Measurements from ENCODE around the gene DNAJC24. TPM values are rescaled to one million over a fixed set of nuclear protein-coding genes. Genes with fewer than 3 reads are reported as not detected.

The DNAJC24 gene
- total and polyA plus RNA-seq, 2 of the 4 experiments (the other 2 are of a cell fraction): 8.2 to 8.9 TPM

GRCh38 chr11:31375879-31376278, 6.2 kb downstream of the DNAJC24 start:
- ATAC-seq (ENCODE audit: low read depth) (no peak), DNase-seq (no peak)
- no peak overlapping the region for H2AK5ac ChIP-seq (ENCODE audit: low read depth, low read length)
- ChIA-PET POLR2A (ENCODE audit: unreplicated experiment) (no interaction called here), CTCF (no interaction called here)
- H2BK5ac ChIP-seq (ENCODE audit: low read depth, low read length, poor library complexity, severe bottlenecking): no peak overlapping the region
- H3K23ac ChIP-seq (ENCODE audit: low read depth, low read length): no peak overlapping the region
- H3K27ac ChIP-seq (ENCODE audit: insufficient read depth, low read length): no peak overlapping the region
- H3K9ac ChIP-seq (ENCODE audit: low read depth, low read length): no peak overlapping the region
- intact Hi-C loops (cut with micrococcal nuclease): no loop called here
- no peaks in the 10 kb centered on the region for H3K27me3 ChIP-seq (ENCODE audit: control insufficient read depth, insufficient read depth, low read length)
- no peaks in the 10 kb centered on the region for H3K4me1 ChIP-seq (ENCODE audit: control insufficient read depth, insufficient read depth, low read length)
- H2BK20ac ChIP-seq (ENCODE audit: low read depth, low read length): no peak overlapping the region
- peaks cover 7 to 9% of the 10 kb centered on the region in 2 experiments; a peak in 2 of 4 replicates for H3K79me1 ChIP-seq (ENCODE audit: low read depth in 1 of 2, low read length in 2 of 2)
- no peak overlapping the region for H3K18ac ChIP-seq (ENCODE audit: low read depth, low read length)
- H3K36me3 ChIP-seq (ENCODE audit: control insufficient read depth, insufficient read depth, low read length): no peaks in the 10 kb centered on the region
- no peak overlapping the region for H4K5ac ChIP-seq (ENCODE audit: low read depth, low read length)
- WGBS, 2 experiments (ENCODE audit: extremely low coverage in 2 of 2, insufficient read length in 1 of 2): no CpG with 5 or more reads among the region's 5 CpGs
- no peaks in the 10 kb centered on the region; the same call in 1 of the 2 replicates for H3K9me1 ChIP-seq (ENCODE audit: insufficient read depth, low read length)
- in situ Hi-C loops (cut with MboI; ENCODE audit: low sequenced_read_pairs): no loop called here
- no peak overlapping the region for H2BK120ac ChIP-seq (ENCODE audit: low read depth, low read length)
- H4K20me1 ChIP-seq (ENCODE audit: insufficient read depth, low read length): no peaks in the 10 kb centered on the region
- no TSS peak for BruUV-seq (replicated peaks)
- dilution Hi-C loops (cut with HindIII; ENCODE audit: low sequenced_read_pairs, unreplicated experiment): no loop called here
- H3K9me3 ChIP-seq (ENCODE audit: control insufficient read depth, insufficient read depth, low read length): no peaks in the 10 kb centered on the region
- H3K4ac ChIP-seq (ENCODE audit: low read depth, low read length): no peak overlapping the region
- H4K91ac ChIP-seq (ENCODE audit: insufficient read depth, low read depth, low read length): no peak overlapping the region
- H2AFZ ChIP-seq (replicated peaks; ENCODE audit: low read length, poor library complexity): no peak overlapping the region
- no peak overlapping the region for H2AK9ac ChIP-seq (replicated peaks; ENCODE audit: low read depth, low read length, poor library complexity)
- TF ChIP-seq RFX5 (IDR thresholded peaks at IDR 0.05; ENCODE audit: low read depth, low read length) (no peak), MAZ (IDR thresholded peaks at IDR 0.05; ENCODE audit: borderline replicate concordance, low read depth, low read length) (no peak), BHLHE40 (IDR thresholded peaks at IDR 0.05; ENCODE audit: low read depth, low read length) (no peak), RCOR1 (IDR thresholded peaks at IDR 0.05; ENCODE audit: insufficient replicate concordance, low read length) (no peak), MXI1 (IDR thresholded peaks at IDR 0.05; ENCODE audit: borderline replicate concordance, low read depth, low read length) (no peak), SMC3 (IDR thresholded peaks at IDR 0.05; ENCODE audit: low read depth, low read length) (no peak), MAFK (IDR thresholded peaks at IDR 0.05; ENCODE audit: low read depth, low read length) (no peak), CEBPB (IDR thresholded peaks at IDR 0.05; ENCODE audit: low read depth, low read length) (no peak), RAD21 (IDR thresholded peaks at IDR 0.05; ENCODE audit: low read length) (no peak), FOS (IDR thresholded peaks at IDR 0.05; ENCODE audit: low read depth, low read length) (no peak), CTCF (conservative IDR thresholded peaks at IDR 0.05; ENCODE audit: low read depth, low read length) (no peak), USF2 (IDR thresholded peaks at IDR 0.05; ENCODE audit: low read depth, low read length) (no peak), POLR2A (IDR thresholded peaks at IDR 0.05; ENCODE audit: low read depth, low read length) (no peak), NFE2L2 (IDR thresholded peaks at IDR 0.05; ENCODE audit: low read depth, low read length) (no peak), CHD1 (IDR thresholded peaks at IDR 0.05; ENCODE audit: low read depth, low read length) (no peak)
- TF ChIP-seq, protein P1, sequence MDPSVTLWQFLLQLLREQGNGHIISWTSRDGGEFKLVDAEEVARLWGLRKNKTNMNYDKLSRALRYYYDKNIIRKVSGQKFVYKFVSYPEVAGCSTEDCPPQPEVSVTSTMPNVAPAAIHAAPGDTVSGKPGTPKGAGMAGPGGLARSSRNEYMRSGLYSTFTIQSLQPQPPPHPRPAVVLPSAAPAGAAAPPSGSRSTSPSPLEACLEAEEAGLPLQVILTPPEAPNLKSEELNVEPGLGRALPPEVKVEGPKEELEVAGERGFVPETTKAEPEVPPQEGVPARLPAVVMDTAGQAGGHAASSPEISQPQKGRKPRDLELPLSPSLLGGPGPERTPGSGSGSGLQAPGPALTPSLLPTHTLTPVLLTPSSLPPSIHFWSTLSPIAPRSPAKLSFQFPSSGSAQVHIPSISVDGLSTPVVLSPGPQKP (IDR thresholded peaks at IDR 0.05; ENCODE audit: borderline replicate concordance, low read depth, low read length): no peak
- H3K4me2 ChIP-seq (ENCODE audit: low read depth, low read length): no peak overlapping the region
- no peak overlapping the region for H3K4me3 ChIP-seq (ENCODE audit: insufficient read depth, low read depth, low read length)
- H4K8ac ChIP-seq (ENCODE audit: low read depth in 2 of 2, low read length in 2 of 2): no peak overlapping the region
- H2BK15ac ChIP-seq (ENCODE audit: low read depth, low read length): no peak overlapping the region
- no peak overlapping the region for H3K56ac ChIP-seq (ENCODE audit: extremely low read depth, insufficient read depth, low read length)
- no peak overlapping the region for H3K14ac ChIP-seq (replicated peaks; ENCODE audit: low read depth, low read length)

All from IMR-90 (cell line).